ENCODE data around the gene CTIF. TPM values are rescaled to one million over a fixed set of nuclear protein-coding genes. Genes with fewer than 3 reads are reported as not detected.

Gene CTIF
- total and polyA plus RNA-seq, 2 experiments from 2014 or later = 8.6 to 14.4 TPM

GRCh38 chr18:48815179-48815515 lies 276.3 kb downstream of the CTIF start:
- no peak overlapping the region for H3K27ac Mint-ChIP-seq
- TF ChIP-seq EZH2 (IDR thresholded peaks at IDR 0.05; ENCODE audit: low read depth, unreplicated experiment) = no peak
- TF ChIP-seq, protein P1, sequence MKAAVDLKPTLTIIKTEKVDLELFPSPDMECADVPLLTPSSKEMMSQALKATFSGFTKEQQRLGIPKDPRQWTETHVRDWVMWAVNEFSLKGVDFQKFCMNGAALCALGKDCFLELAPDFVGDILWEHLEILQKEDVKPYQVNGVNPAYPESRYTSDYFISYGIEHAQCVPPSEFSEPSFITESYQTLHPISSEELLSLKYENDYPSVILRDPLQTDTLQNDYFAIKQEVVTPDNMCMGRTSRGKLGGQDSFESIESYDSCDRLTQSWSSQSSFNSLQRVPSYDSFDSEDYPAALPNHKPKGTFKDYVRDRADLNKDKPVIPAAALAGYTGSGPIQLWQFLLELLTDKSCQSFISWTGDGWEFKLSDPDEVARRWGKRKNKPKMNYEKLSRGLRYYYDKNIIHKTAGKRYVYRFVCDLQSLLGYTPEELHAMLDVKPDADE (IDR thresholded peaks at IDR 0.05) = no peak
- no peak for TF ChIP-seq JUNB (IDR thresholded peaks at IDR 0.05; ENCODE audit: unreplicated experiment)
- no peak for TF ChIP-seq POLR2AphosphoS5 (IDR thresholded peaks at IDR 0.05; ENCODE audit: low read depth)
- no peak for TF ChIP-seq CREB1 (CRISPR knock-in tag; IDR thresholded peaks at IDR 0.05; ENCODE audit: low read depth)
- no peak for TF ChIP-seq EZH2phosphoT487 (IDR thresholded peaks at IDR 0.05; ENCODE audit: unreplicated experiment)
- TF ChIP-seq STAT1 (IDR thresholded peaks at IDR 0.05; ENCODE audit: unreplicated experiment) = no peak
- TF ChIP-seq NANOG (IDR thresholded peaks at IDR 0.05; ENCODE audit: borderline replicate concordance) = no peak
- TF ChIP-seq, protein P2, sequence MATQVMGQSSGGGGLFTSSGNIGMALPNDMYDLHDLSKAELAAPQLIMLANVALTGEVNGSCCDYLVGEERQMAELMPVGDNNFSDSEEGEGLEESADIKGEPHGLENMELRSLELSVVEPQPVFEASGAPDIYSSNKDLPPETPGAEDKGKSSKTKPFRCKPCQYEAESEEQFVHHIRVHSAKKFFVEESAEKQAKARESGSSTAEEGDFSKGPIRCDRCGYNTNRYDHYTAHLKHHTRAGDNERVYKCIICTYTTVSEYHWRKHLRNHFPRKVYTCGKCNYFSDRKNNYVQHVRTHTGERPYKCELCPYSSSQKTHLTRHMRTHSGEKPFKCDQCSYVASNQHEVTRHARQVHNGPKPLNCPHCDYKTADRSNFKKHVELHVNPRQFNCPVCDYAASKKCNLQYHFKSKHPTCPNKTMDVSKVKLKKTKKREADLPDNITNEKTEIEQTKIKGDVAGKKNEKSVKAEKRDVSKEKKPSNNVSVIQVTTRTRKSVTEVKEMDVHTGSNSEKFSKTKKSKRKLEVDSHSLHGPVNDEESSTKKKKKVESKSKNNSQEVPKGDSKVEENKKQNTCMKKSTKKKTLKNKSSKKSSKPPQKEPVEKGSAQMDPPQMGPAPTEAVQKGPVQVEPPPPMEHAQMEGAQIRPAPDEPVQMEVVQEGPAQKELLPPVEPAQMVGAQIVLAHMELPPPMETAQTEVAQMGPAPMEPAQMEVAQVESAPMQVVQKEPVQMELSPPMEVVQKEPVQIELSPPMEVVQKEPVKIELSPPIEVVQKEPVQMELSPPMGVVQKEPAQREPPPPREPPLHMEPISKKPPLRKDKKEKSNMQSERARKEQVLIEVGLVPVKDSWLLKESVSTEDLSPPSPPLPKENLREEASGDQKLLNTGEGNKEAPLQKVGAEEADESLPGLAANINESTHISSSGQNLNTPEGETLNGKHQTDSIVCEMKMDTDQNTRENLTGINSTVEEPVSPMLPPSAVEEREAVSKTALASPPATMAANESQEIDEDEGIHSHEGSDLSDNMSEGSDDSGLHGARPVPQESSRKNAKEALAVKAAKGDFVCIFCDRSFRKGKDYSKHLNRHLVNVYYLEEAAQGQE (IDR thresholded peaks at IDR 0.05; ENCODE audit: unreplicated experiment) = no peak
- no peak for TF ChIP-seq ZNF462 (CRISPR knock-in tag; IDR thresholded peaks at IDR 0.05)
- TF ChIP-seq ZNF114 (CRISPR knock-in tag; IDR thresholded peaks at IDR 0.05) = no peak
- no peak for TF ChIP-seq ZNF331 (CRISPR knock-in tag; IDR thresholded peaks at IDR 0.05; ENCODE audit: low read depth)
- no peak for TF ChIP-seq CTCF (conservative IDR thresholded peaks at IDR 0.05; ENCODE audit: low read depth in 2 of 2)
- no peaks in the 10 kb centered on the region for H3K9me2 ChIP-seq (ENCODE audit: insufficient read depth)
- no peaks in the 10 kb centered on the region; the same call in 1 of the 2 replicates for H4K20me1 ChIP-seq (replicated peaks; ENCODE audit: insufficient read depth)
- DNase-seq (ENCODE audit: low spot score) (no peak), ATAC-seq (no peak)
- no peak overlapping the region for H3K4me3 ChIP-seq
- H3K27me3 Mint-ChIP-seq (ENCODE audit: insufficient read depth, low read depth, poor library complexity) = peaks cover 8% of the 10 kb centered on the region
- no peaks in the 10 kb centered on the region for H3F3A ChIP-seq (replicated peaks; ENCODE audit: low read depth)
- no peaks in the 10 kb centered on the region for H3K27me3 ChIP-seq (ENCODE audit: insufficient read depth)
- H3K79me2 ChIP-seq (replicated peaks; ENCODE audit: insufficient read depth) = no peaks in the 10 kb centered on the region
- H3K4me2 ChIP-seq = no peak overlapping the region
- H3K4me1 ChIP-seq (ENCODE audit: insufficient read depth) = no peaks in the 10 kb centered on the region
- H3K36me3 ChIP-seq (ENCODE audit: insufficient read depth) = no peaks in the 10 kb centered on the region
- H3K4me1 Mint-ChIP-seq = no peaks in the 10 kb centered on the region
- no peak overlapping the region for H3K4me3 Mint-ChIP-seq
- H3K36me3 Mint-ChIP-seq (ENCODE audit: low read depth) = no peaks in the 10 kb centered on the region; the same call in 2 of the 3 replicates
- H2AFZ ChIP-seq = no peak overlapping the region
- no peak overlapping the region for H3K27ac ChIP-seq (ENCODE audit: low read depth)
- H3K9me3 Mint-ChIP-seq = no peaks in the 10 kb centered on the region
